Measurements from ENCODE around the gene CCDC185.

CCDC185 gene

GRCh38 chr1:223437151-223437550 lies 43.9 kb downstream of the CCDC185 start:
- DNase-seq: no peak

DNA sequence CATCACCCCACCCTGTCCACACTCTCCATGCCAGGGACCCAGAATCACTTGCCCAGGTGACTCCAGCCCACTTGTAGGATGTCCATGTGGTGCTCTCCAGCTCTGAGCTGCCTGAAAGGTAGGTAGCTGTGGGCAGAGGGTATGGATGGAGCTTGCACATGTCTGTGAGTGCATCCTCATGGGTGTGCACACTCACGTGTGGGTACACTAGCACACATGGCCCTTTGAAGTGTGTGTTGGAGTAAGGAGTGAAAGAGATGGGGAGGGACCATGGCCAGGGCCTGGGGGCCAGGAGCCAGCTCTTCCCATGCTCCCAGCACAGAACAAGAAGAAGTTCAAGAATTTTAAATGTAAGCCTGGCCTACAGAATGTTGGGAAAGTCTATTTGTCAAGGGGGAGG lies 50.2 kb downstream of the CCDC185 start:
- DNase-seq: no peak

DNA sequence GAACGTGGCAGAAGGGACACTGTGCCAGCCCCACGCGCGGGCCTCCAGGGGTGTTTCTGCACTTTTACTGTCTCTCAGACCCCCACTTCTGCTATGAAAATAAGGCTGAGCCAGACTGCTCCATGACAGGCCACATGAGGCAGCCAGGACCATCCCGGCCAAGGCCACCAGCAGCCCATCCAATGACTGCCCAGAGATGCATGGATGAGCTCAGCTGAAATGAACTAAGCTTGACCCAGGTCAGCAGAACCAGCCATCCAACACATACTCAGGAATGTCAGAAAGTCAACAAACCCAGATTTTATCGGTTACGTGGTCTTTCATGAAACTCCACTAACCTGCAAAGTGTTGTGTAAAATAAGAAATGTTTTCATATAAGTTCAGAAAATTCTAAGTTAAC lies 51.2 kb downstream of the CCDC185 start:
- DNase-seq: no peak

All from CD4-positive, alpha-beta T cell treated with Interleukin-6 for 4 hours (primary cell).